ENCODE results near the gene AP4M1.

Gene AP4M1

GRCh38 chr7:100106633-100107032, 5.2 kb downstream of the AP4M1 start:
- Histone ChIP-seq H3K9me3 (ENCODE audit: control extremely low read depth in 1 of 5, control insufficient read depth in 4 of 5, insufficient read depth in 2 of 5, low read depth in 1 of 5, low read length in 4 of 5) (no peaks in the 10 kb centered on the region), H3K36me3 (ENCODE audit: control insufficient read depth in 4 of 4, insufficient read depth in 4 of 4, low read length in 3 of 4) (peaks cover 6 to 74% (median 50%) of the 10 kb centered on the region in 4 experiments), H3K4me3 (ENCODE audit: control insufficient read depth in 1 of 7, extremely low read depth in 1 of 7, insufficient read depth in 4 of 7, low read depth in 2 of 7, low read length in 6 of 7) (no peak overlapping the region), H3K27me3 (replicated peaks in 2 of 5; ENCODE audit: control insufficient read depth in 4 of 5, insufficient read depth in 5 of 5, low read length in 4 of 5) (no peaks in the 10 kb centered on the region), H3K27ac (ENCODE audit: insufficient read depth in 1 of 2, low read depth in 1 of 2, low read length in 2 of 2, poor library complexity in 1 of 2, severe bottlenecking in 2 of 2) (no peak overlapping the region), H3K4me1 (ENCODE audit: control extremely low read depth in 1 of 4, control insufficient read depth in 4 of 4, insufficient read depth in 4 of 4, low read length in 3 of 4) (peaks cover 0 to 7% (median 5%) of the 10 kb centered on the region in 4 experiments)
- ChIA-PET POLR2A (no interaction called here), CTCF (no interaction called here)
- DNase-seq = no peak
- WGBS (ENCODE audit: insufficient coverage) = 94% methylated on average over 12 of the region's 17 CpGs

GRCh38 chr7:100107125-100107737, 5.8 kb downstream of the AP4M1 start:
- H3K27ac ChIP-seq (ENCODE audit: insufficient read depth in 1 of 2, low read depth in 1 of 2, low read length in 2 of 2, poor library complexity in 1 of 2, severe bottlenecking in 2 of 2) = no peak overlapping the region
- no peak for DNase-seq
- H3K9me3 ChIP-seq (ENCODE audit: control extremely low read depth in 1 of 5, control insufficient read depth in 4 of 5, insufficient read depth in 2 of 5, low read depth in 1 of 5, low read length in 4 of 5) = no peaks in the 10 kb centered on the region
- 94% methylated on average over 20 of the region's 25 CpGs for WGBS (ENCODE audit: insufficient coverage)
- POLR2A ChIA-PET = no interaction called here
- H3K27me3 ChIP-seq (replicated peaks in 2 of 5; ENCODE audit: control insufficient read depth in 4 of 5, insufficient read depth in 5 of 5, low read length in 4 of 5) = no peaks in the 10 kb centered on the region
- CTCF ChIA-PET = no interaction called here
- H3K36me3 ChIP-seq (ENCODE audit: control insufficient read depth in 4 of 4, insufficient read depth in 4 of 4, low read length in 3 of 4) = peaks cover 6 to 80% (median 53%) of the 10 kb centered on the region in 4 experiments
- H3K4me3 ChIP-seq (ENCODE audit: control insufficient read depth in 1 of 7, extremely low read depth in 1 of 7, insufficient read depth in 4 of 7, low read depth in 2 of 7, low read length in 6 of 7) = no peak overlapping the region
- peaks cover 0 to 6% (median 4%) of the 10 kb centered on the region in 4 experiments for H3K4me1 ChIP-seq (ENCODE audit: control extremely low read depth in 1 of 4, control insufficient read depth in 4 of 4, insufficient read depth in 4 of 4, low read length in 3 of 4)

- Histone ChIP-seq H3K4me1 (ENCODE audit: control extremely low read depth in 1 of 4, control insufficient read depth in 4 of 4, insufficient read depth in 4 of 4, low read length in 3 of 4) (no peaks in the 10 kb centered on the region), H3K27ac (ENCODE audit: insufficient read depth in 1 of 2, low read depth in 1 of 2, low read length in 2 of 2, poor library complexity in 1 of 2, severe bottlenecking in 2 of 2) (no peak overlapping the region), H3K9me3 (ENCODE audit: control extremely low read depth in 1 of 5, control insufficient read depth in 4 of 5, insufficient read depth in 2 of 5, low read depth in 1 of 5, low read length in 4 of 5) (no peaks in the 10 kb centered on the region), H3K4me3 (ENCODE audit: control insufficient read depth in 1 of 7, extremely low read depth in 1 of 7, insufficient read depth in 4 of 7, low read depth in 2 of 7, low read length in 6 of 7) (no peak overlapping the region), H3K36me3 (ENCODE audit: control insufficient read depth in 4 of 4, insufficient read depth in 4 of 4, low read length in 3 of 4) (peaks cover 6 to 84% (median 56%) of the 10 kb centered on the region in 4 experiments), H3K27me3 (replicated peaks in 2 of 5; ENCODE audit: control insufficient read depth in 4 of 5, insufficient read depth in 5 of 5, low read length in 4 of 5) (no peaks in the 10 kb centered on the region)
- 99% methylated on average over 5 of the region's 11 CpGs for WGBS (ENCODE audit: insufficient coverage)
- DNase-seq = no peak
- POLR2A ChIA-PET = no interaction called here
- CTCF ChIA-PET = no interaction called here
Measured at GRCh38 chr7:100107890-100108289, 6.4 kb downstream of the AP4M1 start.

GRCh38 chr7:100109521-100110163, 8.2 kb downstream of the AP4M1 start:
- no peak for DNase-seq
- H3K9me3 ChIP-seq (ENCODE audit: control extremely low read depth in 1 of 5, control insufficient read depth in 4 of 5, insufficient read depth in 2 of 5, low read depth in 1 of 5, low read length in 4 of 5) = no peaks in the 10 kb centered on the region
- H3K27ac ChIP-seq (ENCODE audit: insufficient read depth in 1 of 2, low read depth in 1 of 2, low read length in 2 of 2, poor library complexity in 1 of 2, severe bottlenecking in 2 of 2) = no peak overlapping the region
- H3K4me1 ChIP-seq (ENCODE audit: control extremely low read depth in 1 of 4, control insufficient read depth in 4 of 4, insufficient read depth in 4 of 4, low read length in 3 of 4) = no peaks in the 10 kb centered on the region
- H3K27me3 ChIP-seq (replicated peaks in 2 of 5; ENCODE audit: control insufficient read depth in 4 of 5, insufficient read depth in 5 of 5, low read length in 4 of 5) = no peaks in the 10 kb centered on the region
- CTCF ChIA-PET = interaction anchor here (1.3 kb wide), 1 partner anchor 11 kb away, joined by 5 read pairs; no protein-coding TSS in a partner anchor
- no peak overlapping the region for H3K4me3 ChIP-seq (ENCODE audit: control insufficient read depth in 1 of 7, extremely low read depth in 1 of 7, insufficient read depth in 4 of 7, low read depth in 2 of 7, low read length in 6 of 7)
- WGBS (ENCODE audit: insufficient coverage) = 94% methylated on average over 5 of the region's 12 CpGs
- H3K36me3 ChIP-seq (ENCODE audit: control insufficient read depth in 4 of 4, insufficient read depth in 4 of 4, low read length in 3 of 4) = peaks cover 6 to 83% (median 58%) of the 10 kb centered on the region in 4 experiments
- POLR2A ChIA-PET = no interaction called here

- 100% methylated on average over 6 of the region's 7 CpGs for WGBS (ENCODE audit: insufficient coverage)
- no peak for DNase-seq
- no peak overlapping the region for H3K4me3 ChIP-seq (ENCODE audit: control insufficient read depth in 1 of 7, extremely low read depth in 1 of 7, insufficient read depth in 4 of 7, low read depth in 2 of 7, low read length in 6 of 7)
- peaks cover 6 to 68% (median 47%) of the 10 kb centered on the region in 4 experiments for H3K36me3 ChIP-seq (ENCODE audit: control insufficient read depth in 4 of 4, insufficient read depth in 4 of 4, low read length in 3 of 4)
- ChIA-PET CTCF (interaction anchor here (1.1 to 1.4 kb wide), 2 partner anchors 14 to 22 kb away, joined by 3 read pairs; no protein-coding TSS in a partner anchor), POLR2A (interaction anchor here (0.6 kb wide), 1 partner anchor 292 kb away, joined by 7 read pairs; no protein-coding TSS in a partner anchor)
- H3K9me3 ChIP-seq (ENCODE audit: control extremely low read depth in 1 of 5, control insufficient read depth in 4 of 5, insufficient read depth in 2 of 5, low read depth in 1 of 5, low read length in 4 of 5) = no peaks in the 10 kb centered on the region
- no peaks in the 10 kb centered on the region for H3K27me3 ChIP-seq (replicated peaks in 2 of 5; ENCODE audit: control insufficient read depth in 4 of 5, insufficient read depth in 5 of 5, low read length in 4 of 5)
- no peak overlapping the region for H3K27ac ChIP-seq (ENCODE audit: insufficient read depth in 1 of 2, low read depth in 1 of 2, low read length in 2 of 2, poor library complexity in 1 of 2, severe bottlenecking in 2 of 2)
- no peaks in the 10 kb centered on the region for H3K4me1 ChIP-seq (ENCODE audit: control extremely low read depth in 1 of 4, control insufficient read depth in 4 of 4, insufficient read depth in 4 of 4, low read length in 3 of 4)
Measured at GRCh38 chr7:100111156-100111555, 9.7 kb downstream of the AP4M1 start.

GRCh38 chr7:100111914-100112313, 10.5 kb downstream of the AP4M1 start:
- DNase-seq = no peak
- WGBS (ENCODE audit: insufficient coverage) = 95% methylated on average over 10 of the region's 13 CpGs
- ChIA-PET CTCF (interaction anchor here (1.4 kb wide), 1 partner anchor 21 kb away, joined by 3 read pairs; no protein-coding TSS in a partner anchor), POLR2A (no interaction called here)
- no peaks in the 10 kb centered on the region for H3K9me3 ChIP-seq (ENCODE audit: control extremely low read depth in 1 of 5, control insufficient read depth in 4 of 5, insufficient read depth in 2 of 5, low read depth in 1 of 5, low read length in 4 of 5)
- H3K4me3 ChIP-seq (ENCODE audit: control insufficient read depth in 1 of 7, extremely low read depth in 1 of 7, insufficient read depth in 4 of 7, low read depth in 2 of 7, low read length in 6 of 7) = no peak overlapping the region
- peaks cover 3 to 60% (median 43%) of the 10 kb centered on the region in 4 experiments for H3K36me3 ChIP-seq (ENCODE audit: control insufficient read depth in 4 of 4, insufficient read depth in 4 of 4, low read length in 3 of 4)
- H3K27ac ChIP-seq (ENCODE audit: insufficient read depth in 1 of 2, low read depth in 1 of 2, low read length in 2 of 2, poor library complexity in 1 of 2, severe bottlenecking in 2 of 2) = no peak overlapping the region
- no peaks in the 10 kb centered on the region for H3K4me1 ChIP-seq (ENCODE audit: control extremely low read depth in 1 of 4, control insufficient read depth in 4 of 4, insufficient read depth in 4 of 4, low read length in 3 of 4)
- H3K27me3 ChIP-seq (replicated peaks in 2 of 5; ENCODE audit: control insufficient read depth in 4 of 5, insufficient read depth in 5 of 5, low read length in 4 of 5) = no peaks in the 10 kb centered on the region

GRCh38 chr7:100115026-100115425, 13.6 kb downstream of the AP4M1 start:
- CTCF ChIA-PET = interaction anchor here (1.2 to 3.0 kb wide), 4 partner anchors 10 to 31 kb away, joined by 3 to 10 read pairs (median 8); partner anchors contain the start of genes AP4M1 and MCM7
- no peaks in the 10 kb centered on the region for H3K27me3 ChIP-seq (replicated peaks in 2 of 5; ENCODE audit: control insufficient read depth in 4 of 5, insufficient read depth in 5 of 5, low read length in 4 of 5)
- H3K9me3 ChIP-seq (ENCODE audit: control extremely low read depth in 1 of 5, control insufficient read depth in 4 of 5, insufficient read depth in 2 of 5, low read depth in 1 of 5, low read length in 4 of 5) = no peaks in the 10 kb centered on the region
- no peak overlapping the region for H3K27ac ChIP-seq (ENCODE audit: insufficient read depth in 1 of 2, low read depth in 1 of 2, low read length in 2 of 2, poor library complexity in 1 of 2, severe bottlenecking in 2 of 2)
- H3K4me3 ChIP-seq (ENCODE audit: control insufficient read depth in 1 of 7, extremely low read depth in 1 of 7, insufficient read depth in 4 of 7, low read depth in 2 of 7, low read length in 6 of 7) = no peak overlapping the region
- DNase-seq = no peak
- POLR2A ChIA-PET = no interaction called here
- peaks cover 2 to 14% (median 4%) of the 10 kb centered on the region in 4 experiments for H3K4me1 ChIP-seq (ENCODE audit: control extremely low read depth in 1 of 4, control insufficient read depth in 4 of 4, insufficient read depth in 4 of 4, low read length in 3 of 4)
- WGBS (ENCODE audit: insufficient coverage) = 97% methylated on average over 5 of the region's 7 CpGs
- peaks cover 0 to 32% (median 22%) of the 10 kb centered on the region in 4 experiments for H3K36me3 ChIP-seq (ENCODE audit: control insufficient read depth in 4 of 4, insufficient read depth in 4 of 4, low read length in 3 of 4)
